ENCODE measurements around the gene CREBBP.
"Not testable (repeated sequence)": the region's sequence is repeated elsewhere in the genome, so short reads cannot be mapped to it uniquely, and the experiment has no call there.

GRCh38 chr16:3885999-3886398 is 5.5 kb upstream of the CREBBP start:
- TF ChIP-seq CTCF (IDR thresholded peaks at IDR 0.05; ENCODE audit: extremely low read depth in 1 of 2, insufficient read depth in 1 of 2, low read depth in 1 of 2, low read length in 2 of 2); POLR2A (IDR thresholded peaks at IDR 0.05; ENCODE audit: low read depth, low read length); EZH2 (IDR thresholded peaks at IDR 0.05; ENCODE audit: borderline replicate concordance, low read depth, low read length, severe bottlenecking); FOS (IDR thresholded peaks at IDR 0.05; ENCODE audit: borderline replicate concordance, insufficient read depth, low read length); JUN (IDR thresholded peaks at IDR 0.05; ENCODE audit: borderline replicate concordance, insufficient read depth, insufficient read length, low read depth); MAX (IDR thresholded peaks at IDR 0.05; ENCODE audit: insufficient read depth, insufficient read length): not testable (repeated sequence)

All from endothelial cell of umbilical vein (primary cell).